T-helper 2 cell treated with Interferon-gamma antibody and Interleukin-4, amounts not matched to agents 5 μg/mL and 100 μg/mL, for 36 hours (primary cell): Measurements from ENCODE around the gene CACNG7.

Source experiments
- DNase-seq: peaks from one replicate; pipeline ENCODE4 v3.0.0; 2021; ENCODE audit warnings: low spot score
- H3K27ac Mint-ChIP-seq: one replicate; pipeline ENCODE4 v1.8.0; 2021; ENCODE audit warnings: mild to moderate bottlenecking, mixed read lengths
- H3K27me3 Mint-ChIP-seq: one replicate; pipeline ENCODE4 v1.8.0; 2021; ENCODE audit warnings: low read depth, mixed read lengths
- H3K36me3 Mint-ChIP-seq: one replicate; pipeline ENCODE4 v1.8.0; 2021; ENCODE audit warnings: low read depth, mixed read lengths
- H3K4me1 Mint-ChIP-seq: one replicate; pipeline ENCODE4 v1.8.0; 2021; ENCODE audit warnings: low read depth, mixed read lengths
- H3K4me3 Mint-ChIP-seq: one replicate; pipeline ENCODE4 v1.8.0; 2022; ENCODE audit warnings: mild to moderate bottlenecking, moderate library complexity, mixed read lengths
- H3K9me3 Mint-ChIP-seq: one replicate; pipeline ENCODE4 v1.8.0; 2021; ENCODE audit warnings: mixed read lengths

The CACNG7 gene

GRCh38 chr19:53960886-53961285 is 51.8 kb downstream of the CACNG7 start:
- Mint-ChIP-seq H3K4me1 (no peaks in the 10 kb centered on the region), H3K36me3 (no peaks in the 10 kb centered on the region), H3K4me3 (no peak overlapping the region), H3K27ac (no peak overlapping the region), H3K9me3 (no peaks in the 10 kb centered on the region), H3K27me3 (peaks cover 68% of the 10 kb centered on the region)
- no peak for DNase-seq

GRCh38 chr19:53961523-53962356 is 52.7 kb downstream of the CACNG7 start:
- Mint-ChIP-seq H3K4me1 (no peaks in the 10 kb centered on the region), H3K27ac (no peak overlapping the region), H3K9me3 (no peaks in the 10 kb centered on the region), H3K36me3 (no peaks in the 10 kb centered on the region), H3K27me3 (peaks cover 65% of the 10 kb centered on the region), H3K4me3 (no peak overlapping the region)
- DNase-seq = no peak

GRCh38 chr19:53962887-53963431 is 53.9 kb downstream of the CACNG7 start, which contains the start of gene CACNG8:
CACNG8 (plus strand) TSS chr19:53962937.
- Mint-ChIP-seq H3K4me1 (no peaks in the 10 kb centered on the region), H3K27me3 (peaks cover 55% of the 10 kb centered on the region), H3K27ac (no peak within 1 kb of the TSS), H3K36me3 (no peaks in the 10 kb centered on the region), H3K9me3 (no peaks in the 10 kb centered on the region), H3K4me3 (no peak within 1 kb of the TSS)
- DNase-seq = no peak

GRCh38 chr19:53965091-53965490 is 56.0 kb downstream of the CACNG7 start:
- Mint-ChIP-seq H3K27me3 (peaks cover 39% of the 10 kb centered on the region), H3K36me3 (no peaks in the 10 kb centered on the region)

GRCh38 chr19:53966931-53967330 is 57.9 kb downstream of the CACNG7 start:
- no peak overlapping the region for H3K4me3 Mint-ChIP-seq
- no peaks in the 10 kb centered on the region for H3K36me3 Mint-ChIP-seq
- no peaks in the 10 kb centered on the region for H3K4me1 Mint-ChIP-seq
- H3K9me3 Mint-ChIP-seq = no peaks in the 10 kb centered on the region
- no peak overlapping the region for H3K27ac Mint-ChIP-seq
- DNase-seq = no peak
- H3K27me3 Mint-ChIP-seq = peaks cover 26% of the 10 kb centered on the region

More at GRCh38 chr19:53965091-53965490, 56.0 kb downstream of the CACNG7 start:
- Mint-ChIP-seq H3K27ac (no peak overlapping the region), H3K4me3 (peak overlapping the region; percentile 9), H3K4me1 (no peaks in the 10 kb centered on the region), H3K9me3 (no peaks in the 10 kb centered on the region)
- DNase-seq = no peak

- Mint-ChIP-seq H3K9me3 (no peaks in the 10 kb centered on the region), H3K27me3 (peaks cover 13% of the 10 kb centered on the region), H3K36me3 (no peaks in the 10 kb centered on the region), H3K4me3 (no peak overlapping the region), H3K27ac (no peak overlapping the region), H3K4me1 (no peaks in the 10 kb centered on the region)
- DNase-seq = no peak
These were observed 60.3 kb downstream of the CACNG7 start for GRCh38 chr19:53969366-53969765.

- H3K9me3 Mint-ChIP-seq = no peaks in the 10 kb centered on the region
- no peak for DNase-seq
- H3K4me1 Mint-ChIP-seq = no peaks in the 10 kb centered on the region
- no peak overlapping the region for H3K27ac Mint-ChIP-seq
- H3K27me3 Mint-ChIP-seq = peaks cover 4% of the 10 kb centered on the region
- no peak overlapping the region for H3K4me3 Mint-ChIP-seq
- no peaks in the 10 kb centered on the region for H3K36me3 Mint-ChIP-seq
These were observed 62.6 kb downstream of the CACNG7 start for GRCh38 chr19:53971673-53972072.

GRCh38 chr19:53977429-53977990 is 68.4 kb downstream of the CACNG7 start:
- peak; percentile 34 for DNase-seq
- Mint-ChIP-seq H3K27ac (no peak overlapping the region), H3K27me3 (peaks cover 48% of the 10 kb centered on the region), H3K4me1 (peaks cover 17% of the 10 kb centered on the region), H3K36me3 (peaks cover 5% of the 10 kb centered on the region), H3K9me3 (peaks cover 13% of the 10 kb centered on the region), H3K4me3 (peak overlapping the region; percentile 49)

- Mint-ChIP-seq H3K27ac (no peak overlapping the region), H3K9me3 (peaks cover 13% of the 10 kb centered on the region), H3K4me3 (peak overlapping the region; percentile 49), H3K36me3 (peaks cover 5% of the 10 kb centered on the region), H3K27me3 (peaks cover 48% of the 10 kb centered on the region), H3K4me1 (peaks cover 17% of the 10 kb centered on the region)
- no peak for DNase-seq
These were observed 69.1 kb downstream of the CACNG7 start for GRCh38 chr19:53977991-53978731.

GRCh38 chr19:53978975-53979801 is 70.1 kb downstream of the CACNG7 start:
- Mint-ChIP-seq H3K4me3 (peak overlapping the region; percentile 47), H3K9me3 (peaks cover 13% of the 10 kb centered on the region)

GRCh38 chr19:53980539-53981375 is 71.7 kb downstream of the CACNG7 start:
- peaks cover 13% of the 10 kb centered on the region for H3K9me3 Mint-ChIP-seq
- H3K4me3 Mint-ChIP-seq = peak overlapping the region; percentile 47
- no peak for DNase-seq
- H3K4me1 Mint-ChIP-seq = peaks cover 17% of the 10 kb centered on the region
- H3K36me3 Mint-ChIP-seq = peaks cover 5% of the 10 kb centered on the region
- H3K27ac Mint-ChIP-seq = no peak overlapping the region
- peaks cover 48% of the 10 kb centered on the region for H3K27me3 Mint-ChIP-seq

More at GRCh38 chr19:53978975-53979801, 70.1 kb downstream of the CACNG7 start:
- Mint-ChIP-seq H3K27ac (peak overlapping the region; percentile 55), H3K36me3 (peaks cover 5% of the 10 kb centered on the region), H3K27me3 (peaks cover 48% of the 10 kb centered on the region), H3K4me1 (peaks cover 17% of the 10 kb centered on the region)
- no peak for DNase-seq

GRCh38 chr19:53981376-53981951 is 72.4 kb downstream of the CACNG7 start:
- Mint-ChIP-seq H3K27me3 (peaks cover 48% of the 10 kb centered on the region), H3K9me3 (peaks cover 13% of the 10 kb centered on the region), H3K4me3 (no peak overlapping the region), H3K36me3 (peaks cover 5% of the 10 kb centered on the region), H3K4me1 (peaks cover 17% of the 10 kb centered on the region), H3K27ac (no peak overlapping the region)
- DNase-seq = no peak
